NCI-H1417 treated with DMSO at 0.1 percent for 48 hours (cell line): Measurements from ENCODE around the gene KLRG1.
A peak's percentile ranks its signal among the peaks of the same experiment; 100 is the strongest.

Experiments
- DNase-seq: peaks from one replicate; lab custom pipeline; 2025; lab: John Stamatoyannopoulos, UW

Gene KLRG1

GRCh38 chr12:8985213-8985754 is 4.1 kb upstream of the KLRG1 start:
- DNase-seq, result no peak

DNA sequence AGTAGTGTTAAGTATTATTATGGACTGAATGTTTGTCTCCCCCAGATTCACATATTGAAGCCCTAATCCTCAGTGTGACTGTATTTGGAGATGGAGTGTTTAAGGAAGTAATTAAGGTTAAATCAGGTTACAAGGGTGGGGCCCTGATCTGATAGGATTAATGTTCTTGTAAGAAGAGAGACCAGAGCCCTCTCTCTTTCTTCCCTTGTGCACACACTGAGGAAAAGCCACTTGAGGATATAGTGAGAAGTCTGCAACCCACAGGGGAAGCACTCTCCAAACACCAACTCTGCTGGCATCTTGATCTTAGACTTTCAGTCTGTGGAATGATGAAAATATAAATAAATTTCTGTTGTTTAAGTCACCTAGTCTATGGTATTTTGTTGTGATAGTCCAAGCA is 2.2 kb upstream of the KLRG1 start:
- no peak for DNase-seq

DNA sequence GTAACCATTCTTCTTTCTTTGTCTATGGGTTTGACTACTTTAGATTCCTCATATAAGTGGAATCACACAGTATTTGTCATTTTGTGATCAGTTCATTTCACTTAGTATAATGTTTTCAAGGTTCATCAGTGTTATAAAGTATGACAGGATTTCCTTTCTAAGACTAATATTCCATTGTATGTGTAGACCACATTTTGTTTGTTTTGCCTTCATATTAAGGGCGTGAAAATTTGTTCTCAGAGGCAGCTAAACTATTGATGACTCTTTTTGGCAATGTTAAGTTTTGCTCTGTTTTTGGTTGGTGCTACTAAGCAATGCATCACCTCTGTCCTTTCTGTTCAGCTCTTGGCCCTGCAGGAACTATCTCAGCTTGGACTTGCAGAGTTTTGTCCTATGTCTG is 1.7 kb upstream of the KLRG1 start:
- DNase-seq, result no peak

- DNase-seq, result no peak
Observed at GRCh38 chr12:8991371-8992345, 2.3 kb downstream of the KLRG1 start.

DNA sequence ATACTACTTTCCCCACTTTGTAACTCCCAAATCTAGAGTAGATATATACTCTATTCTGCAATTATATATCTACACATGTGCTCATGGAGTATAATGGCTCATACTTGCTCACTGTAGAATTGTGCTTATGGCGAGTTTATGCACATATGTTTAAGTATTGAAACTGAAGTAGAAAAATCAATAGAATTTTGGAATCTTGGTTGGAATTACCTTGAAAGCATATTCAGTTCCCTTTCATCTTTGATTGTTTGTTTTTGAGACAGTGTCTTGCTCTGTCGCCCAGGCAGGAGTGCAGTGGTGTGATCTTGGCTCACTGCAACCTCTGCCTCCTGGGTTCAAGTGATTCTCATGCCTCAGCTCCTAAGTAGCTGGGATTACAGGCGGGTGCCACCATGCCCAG is 4.5 kb downstream of the KLRG1 start:
- DNase-seq, result no peak

DNA sequence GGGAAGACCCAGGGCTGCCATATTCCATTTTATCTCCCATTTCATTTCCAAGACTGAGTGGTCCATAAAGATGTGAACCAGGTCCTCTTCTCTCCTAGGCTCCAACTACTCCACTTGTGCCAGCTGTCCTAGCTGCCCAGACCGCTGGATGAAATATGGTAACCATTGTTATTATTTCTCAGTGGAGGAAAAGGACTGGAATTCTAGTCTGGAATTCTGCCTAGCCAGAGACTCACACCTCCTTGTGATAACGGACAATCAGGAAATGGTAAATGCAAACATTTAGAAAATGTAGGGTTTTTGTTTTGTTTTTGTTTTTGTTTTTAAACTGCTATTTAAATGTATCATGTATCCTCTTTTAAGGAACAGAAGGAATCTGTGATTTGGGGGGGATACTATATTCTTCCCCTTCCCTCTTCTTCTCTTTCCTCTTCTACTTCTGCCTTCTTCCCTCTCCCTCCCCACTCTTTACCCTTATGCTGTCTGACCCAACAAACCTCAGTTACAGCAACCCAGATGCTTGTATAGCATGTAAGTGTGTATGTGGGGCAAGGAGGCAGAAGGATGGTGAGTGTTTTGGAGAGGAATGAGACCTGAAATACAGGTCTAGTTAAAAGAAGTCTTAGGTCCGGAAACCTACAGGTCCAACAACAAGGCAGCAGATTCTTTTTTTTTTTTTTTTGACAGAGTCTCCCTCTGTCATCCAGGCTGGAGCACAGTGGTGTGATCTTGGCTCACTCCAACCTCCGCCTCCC is 5.9 kb downstream of the KLRG1 start:
- DNase-seq, result no peak

DNA sequence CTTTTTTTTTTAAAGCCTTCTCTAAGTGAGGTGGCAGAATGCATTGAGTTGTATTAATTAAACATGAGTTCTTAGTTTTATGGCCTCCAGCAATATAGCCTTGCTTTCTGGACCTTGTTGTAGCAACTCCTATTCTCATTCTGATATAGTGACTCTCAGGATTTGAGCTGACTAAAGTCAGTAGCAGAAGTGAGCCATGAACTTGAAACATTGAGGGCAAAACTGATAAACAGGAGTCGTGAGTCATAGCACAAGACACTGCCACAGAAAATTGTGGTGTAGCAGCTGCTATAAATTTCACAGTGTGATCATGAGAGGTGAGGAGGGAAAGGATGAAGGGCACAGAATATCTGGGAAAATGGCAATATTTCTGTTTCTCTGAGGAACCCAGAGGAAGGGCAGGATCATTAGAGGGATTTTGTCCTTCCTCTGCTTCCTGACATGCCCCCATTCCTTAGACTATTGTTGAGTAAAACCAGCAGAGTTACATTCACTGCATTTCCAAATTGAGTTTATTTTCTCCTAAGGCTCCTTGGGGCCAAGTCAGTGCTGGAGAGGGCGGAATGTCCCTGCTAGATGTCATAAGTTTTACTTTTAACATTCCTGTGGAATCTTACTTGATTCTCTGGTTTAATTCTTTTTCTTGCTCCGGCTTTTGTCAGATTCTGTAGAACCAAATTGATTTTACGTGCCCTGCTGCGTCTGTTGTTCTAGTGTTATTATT is 7.5 kb downstream of the KLRG1 start:
- DNase-seq, result no peak

- DNase-seq, result no peak
Observed at GRCh38 chr12:9001233-9001632, 11.9 kb downstream of the KLRG1 start.

DNA sequence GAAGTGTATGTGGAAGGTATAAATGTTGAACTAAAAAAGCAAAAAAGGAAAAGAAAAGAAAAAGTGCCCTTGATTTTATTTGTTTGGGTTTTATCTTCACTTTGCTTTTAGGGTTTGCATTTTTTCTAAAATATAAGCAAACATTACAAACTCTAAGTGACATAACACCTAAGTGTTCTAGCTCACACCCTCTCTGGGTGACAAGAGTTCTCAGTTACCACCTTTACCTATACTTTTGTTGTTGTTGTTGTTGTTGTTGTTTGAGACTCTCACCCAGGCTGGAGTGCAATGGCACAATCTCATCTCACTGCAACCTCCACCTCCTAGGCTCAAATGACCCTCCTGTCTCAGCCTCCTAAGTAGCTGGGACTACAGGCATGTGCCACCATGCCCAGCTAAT is 13.0 kb downstream of the KLRG1 start:
- DNase-seq, result no peak

- DNase-seq, result no peak
Observed at GRCh38 chr12:9022592-9022991, 33.2 kb downstream of the KLRG1 start.

- no peak for DNase-seq
Observed at GRCh38 chr12:9024512-9024911, 35.2 kb downstream of the KLRG1 start.

GRCh38 chr12:9027161-9028059 is 38.1 kb downstream of the KLRG1 start:
- no peak for DNase-seq

DNA sequence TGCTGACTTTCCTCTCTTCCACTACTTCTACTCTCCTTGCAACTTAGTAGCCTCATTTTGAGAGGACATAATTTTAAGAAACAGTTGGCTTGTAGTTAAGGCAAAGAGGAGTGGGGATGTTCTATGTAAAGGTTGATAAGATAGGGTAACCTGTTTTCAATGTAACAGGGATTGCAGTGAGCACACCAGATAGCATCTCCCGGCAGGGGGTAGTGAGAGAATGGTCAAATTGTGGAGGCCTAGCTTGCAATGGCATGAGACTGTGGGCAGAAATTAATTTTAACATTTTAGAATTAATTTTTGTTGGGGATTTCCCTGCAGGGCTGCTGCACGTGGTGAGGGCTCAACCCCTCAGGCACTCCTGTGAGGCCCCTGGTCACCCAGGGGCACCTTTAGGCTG is 41.4 kb downstream of the KLRG1 start:
- no peak for DNase-seq

DNA sequence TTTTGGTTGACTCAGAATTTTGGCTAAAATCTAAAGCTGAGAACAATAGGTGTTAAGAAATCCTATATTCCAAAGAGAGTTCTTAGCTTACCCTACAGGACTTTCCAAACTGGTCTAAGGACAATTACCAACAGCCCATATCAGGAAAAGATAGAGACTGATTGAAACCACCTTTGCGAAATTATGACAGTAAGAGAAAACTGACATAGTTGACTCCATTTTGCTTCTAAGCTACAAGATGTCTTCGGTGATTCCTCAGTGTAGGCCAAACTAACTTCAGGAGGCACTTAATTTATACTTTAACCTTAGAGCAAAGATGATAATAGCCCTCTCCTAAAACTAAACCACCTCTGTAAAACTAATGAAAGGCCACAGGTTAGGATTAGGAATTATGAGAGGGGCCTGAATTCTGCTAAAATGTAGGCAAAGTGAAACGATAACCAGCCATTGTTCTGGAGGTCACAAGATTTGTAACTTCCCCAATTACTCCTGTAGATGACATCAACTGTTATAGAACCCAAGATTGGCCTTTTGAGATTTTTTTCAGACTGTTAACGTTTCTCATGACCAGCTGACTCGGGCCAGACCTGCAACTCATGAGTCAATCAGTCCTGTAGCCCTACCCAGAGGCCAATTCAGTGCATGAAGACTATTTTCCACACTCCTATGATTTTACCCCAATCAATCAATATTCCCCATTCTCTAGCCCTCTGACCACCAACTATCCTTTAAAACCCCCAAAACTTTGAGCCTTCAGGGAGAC is 43.0 kb downstream of the KLRG1 start:
- DNase-seq, result no peak

DNA sequence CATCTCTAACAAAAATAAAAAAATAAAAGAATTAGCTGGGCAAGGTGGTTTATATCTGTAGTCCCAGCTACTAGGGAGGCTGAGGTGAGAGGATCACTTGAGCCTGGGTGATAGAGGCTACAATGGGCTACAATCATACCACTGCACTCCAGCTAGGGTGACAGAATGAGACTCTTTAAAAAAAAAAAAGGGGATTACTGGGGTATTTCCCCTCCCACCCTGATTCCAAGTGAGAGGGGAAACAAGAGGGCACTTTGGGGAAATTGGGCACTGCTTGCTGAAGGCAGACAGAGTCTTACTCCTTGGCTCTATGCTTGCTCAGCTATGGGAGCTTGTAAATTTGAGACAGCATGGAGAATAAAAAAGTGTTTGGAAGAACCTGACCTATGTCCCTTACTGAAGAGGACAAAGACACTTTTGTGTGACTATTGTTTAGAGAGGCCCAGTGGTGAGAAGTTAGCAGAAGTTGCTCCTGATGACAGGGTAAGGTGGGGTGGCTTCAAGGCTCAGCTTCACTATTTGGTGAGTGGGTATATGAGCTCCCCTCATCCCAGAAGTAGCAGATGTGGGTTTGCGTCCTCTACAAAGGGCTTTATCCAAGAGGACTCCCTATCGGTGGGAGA is 44.0 kb downstream of the KLRG1 start:
- DNase-seq, result no peak

DNA sequence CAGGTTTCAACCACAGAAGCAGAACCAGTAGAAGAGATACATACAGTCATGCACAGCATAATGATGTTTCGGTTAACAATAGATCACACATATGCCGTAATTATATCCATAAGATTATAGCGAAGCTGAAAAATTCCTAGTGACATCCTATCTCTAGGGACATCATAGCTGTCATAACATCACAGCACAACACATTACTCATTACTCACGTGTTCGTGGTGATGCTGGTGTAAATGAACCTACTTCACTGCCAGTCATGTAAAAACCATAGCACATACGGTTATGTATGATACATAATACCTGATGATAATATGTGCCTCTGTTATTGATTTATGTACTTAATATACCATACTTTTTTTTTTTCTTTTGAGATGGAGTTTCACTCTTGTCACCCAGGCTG is 44.7 kb downstream of the KLRG1 start:
- no peak for DNase-seq

DNA sequence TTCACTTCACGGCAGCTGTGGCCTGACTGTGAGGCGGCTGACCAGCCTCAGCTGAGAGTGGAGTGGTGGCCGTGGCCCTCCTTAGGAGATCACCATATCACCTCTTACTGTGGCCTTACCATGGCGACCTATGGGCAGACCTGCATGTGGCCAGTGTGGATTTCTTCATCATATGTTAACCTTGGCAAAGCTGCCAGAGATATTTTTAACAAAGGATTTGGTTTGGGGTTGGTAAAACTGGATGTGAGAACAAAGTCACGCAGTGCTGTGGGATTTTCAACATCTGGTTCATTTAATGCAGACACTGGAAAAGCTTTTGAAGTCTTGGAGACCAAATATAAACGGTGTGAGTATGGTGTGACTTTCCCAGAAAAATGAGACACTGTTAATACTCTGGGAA is 46.9 kb downstream of the KLRG1 start:
- DNase-seq, result no peak

- DNase-seq, result no peak
Observed at GRCh38 chr12:9037431-9037830, 48.1 kb downstream of the KLRG1 start.

- DNase-seq, result peak; percentile 57
Observed at GRCh38 chr12:9039397-9039977, 50.1 kb downstream of the KLRG1 start.
